HCT116 (cell line): ENCODE results near the gene MLX. TPM values are rescaled to one million over a fixed set of nuclear protein-coding genes. Genes with fewer than 3 reads are reported as not detected.

Source experiments
- ATAC-seq: fragments of 200-7000 bp; cut with Tn5 transposase; 2 replicates; pipeline ENCODE4 v1.9.1; 2020; ENCODE audit warnings: mild to moderate bottlenecking, moderate library complexity
- BruUV-seq: library from RNA; stranded (reverse); fragments of 400-500 nt; replicated peaks from 2 replicates; lab custom pipeline; 2021; lab: Mats Ljungman, UMichigan
- CTCF ChIA-PET: fragments of 300-600 bp; sonication (Branson Sonifier 250); formaldehyde crosslinking; loops from one replicate; lab custom pipeline; 2021; ENCODE audit warnings: antibody characterized with exemption; lab: Charles Lee
- POLR2A ChIA-PET: fragments of 300-600, 350-600 bp; sonication (Branson Sonifier 250); formaldehyde crosslinking; loops from one replicate; lab custom pipeline; 2021; ENCODE audit warnings: antibody characterized with exemption; lab: Charles Lee
- RAD21 ChIA-PET, 2 experiments: fragments of 300-600 bp; sonication (Branson Sonifier 250); formaldehyde crosslinking; loops; one replicate each; lab custom pipeline; 2023; ENCODE audit warnings: low total read pairs in 2 of 2; ENCODE audit not compliant: uncharacterized antibody in 2 of 2, unreplicated experiment in 2 of 2, low non-redundant PET in 1 of 2; lab: Charles Lee
- DNase-seq: peaks from one replicate; pipeline ENCODE4 v3.0.0-alpha.2; 2010; ENCODE audit warnings: low read depth, low spot score
- H2AFZ ChIP-seq: fragments of 200-600 bp; shearing (Covaris generic), sonication (generic); 2 replicates; pipeline ENCODE4 v1.6.1; 2017; ENCODE audit warnings: low read depth, mixed run types, mixed read lengths, antibody characterized with exemption, low read length; ENCODE audit not compliant: poor library complexity, severe bottlenecking
- H3K27ac ChIP-seq: 2 replicates; pipeline ENCODE4 v1.5.1; 2012; ENCODE audit warnings: low read depth, low read length
- H3K27me3 ChIP-seq: fragments of 200-600 bp; sonication (generic); 2 replicates; pipeline ENCODE4 v1.6.1; 2016; ENCODE audit warnings: mixed run types, low read length, mixed read lengths; ENCODE audit not compliant: insufficient read depth
- H3K36me3 ChIP-seq, 2 experiments: fragments of 200-500 bp in 1 of 2; fragments of 200-600 bp in 1 of 2; sonication (Bioruptor generic) in 1 of 2; sonication (generic) in 1 of 2; 2 replicates each; pipeline versions ENCODE4 v1.5.1 to v1.6.1; 2014 to 2016; ENCODE audit warnings: low read length in 2 of 2, inconsistent platforms in 1 of 2, mixed read lengths in 1 of 2, mixed run types in 1 of 2; ENCODE audit not compliant: insufficient read depth in 2 of 2, control insufficient read depth in 1 of 2
- H3K4me1 ChIP-seq, 2 experiments: fragments of 200-600 bp in 1 of 2; sonication (generic) in 1 of 2; 2 replicates each; pipeline versions ENCODE4 v1.5.1 to v1.6.1; 2012 to 2017; ENCODE audit warnings: low read length in 2 of 2, inconsistent platforms in 1 of 2, mild to moderate bottlenecking in 1 of 2, mixed read lengths in 1 of 2, mixed run types in 1 of 2, moderate library complexity in 1 of 2; ENCODE audit not compliant: insufficient read depth in 2 of 2, control insufficient read depth in 1 of 2
- H3K4me2 ChIP-seq: fragments of 200-600 bp; sonication (generic); 2 replicates; pipeline ENCODE4 v1.6.1; 2017; ENCODE audit warnings: mixed run types, low read length, mixed read lengths
- H3K4me3 ChIP-seq, 2 experiments: fragments of 200-600 bp in 1 of 2; sonication (generic) in 1 of 2; replicated peaks in 1 of 2; 2 replicates each; pipeline ENCODE4 v1.5.1; 2011 to 2016; ENCODE audit warnings: low read length in 2 of 2, control low read depth in 1 of 2, low read depth in 1 of 2, mild to moderate bottlenecking in 1 of 2, mixed read lengths in 1 of 2, mixed run types in 1 of 2
- H3K79me2 ChIP-seq: fragments of 200-600 bp; sonication (generic); 2 replicates; pipeline ENCODE4 v1.6.1; 2017; ENCODE audit warnings: mild to moderate bottlenecking, mixed run types, low read length, moderate library complexity, mixed read lengths; ENCODE audit not compliant: insufficient read depth
- H3K9ac ChIP-seq: fragments of 200-600 bp; sonication (generic); 2 replicates; pipeline ENCODE4 v1.6.1; 2016; ENCODE audit warnings: low read length, mixed read lengths
- H3K9me2 ChIP-seq: fragments of 200-600 bp; sonication (generic), shearing (Covaris generic); 2 replicates; pipeline ENCODE4 v1.6.1; 2017; ENCODE audit warnings: mixed run types, mild to moderate bottlenecking, moderate library complexity; ENCODE audit not compliant: insufficient read depth
- H3K9me3 ChIP-seq, 2 experiments: fragments of 200-500 bp in 1 of 2; fragments of 200-600 bp in 1 of 2; sonication (Bioruptor generic) in 1 of 2; sonication (generic) in 1 of 2; 2 replicates each; pipeline ENCODE4 v1.6.1; 2014 to 2017; ENCODE audit warnings: low read length in 2 of 2, mixed read lengths in 2 of 2, inconsistent platforms in 1 of 2, low read depth in 1 of 2, mild to moderate bottlenecking in 1 of 2, mixed run types in 1 of 2, moderate library complexity in 1 of 2; ENCODE audit not compliant: control insufficient read depth in 1 of 2, insufficient read depth in 1 of 2
- H4K20me1 ChIP-seq: fragments of 200-600 bp; sonication (generic), shearing (Covaris generic); 2 replicates; pipeline ENCODE4 v1.6.1; 2017; ENCODE audit warnings: mixed run types, mild to moderate bottlenecking, moderate library complexity; ENCODE audit not compliant: insufficient read depth
- CEBPB ChIP-seq: IDR thresholded peaks from 2 replicates; pipeline ENCODE4 v1.6.1; 2012; ENCODE audit warnings: low read depth
- EGR1 ChIP-seq: IDR thresholded peaks from 2 replicates; pipeline ENCODE4 v1.6.1; 2012; ENCODE audit warnings: low read depth
- ELF1 ChIP-seq: IDR thresholded peaks from 2 replicates; pipeline ENCODE4 v1.6.1; 2012; ENCODE audit warnings: low read depth, borderline replicate concordance
- EZH2 ChIP-seq: fragments of 200-600 bp; sonication (generic); IDR thresholded peaks from 2 replicates; pipeline ENCODE4 v1.6.1; 2017; ENCODE audit warnings: antibody characterized with exemption, mixed run types
- FOSL1 ChIP-seq: IDR thresholded peaks from 2 replicates; pipeline ENCODE4 v1.6.1; 2012; ENCODE audit warnings: low read depth
- MAX ChIP-seq: IDR thresholded peaks from 2 replicates; pipeline ENCODE4 v1.6.1; 2012
- RAD21 ChIP-seq: IDR thresholded peaks from 2 replicates; pipeline ENCODE4 v1.6.1; 2012; ENCODE audit warnings: low read depth, mild to moderate bottlenecking
- REST ChIP-seq: IDR thresholded peaks from 2 replicates; pipeline ENCODE4 v1.6.1; 2012; ENCODE audit warnings: low read depth
- SIN3A ChIP-seq: IDR thresholded peaks from 2 replicates; pipeline ENCODE4 v1.6.1; 2012; ENCODE audit warnings: low read depth
- SP1 ChIP-seq: IDR thresholded peaks from 2 replicates; pipeline ENCODE4 v1.6.1; 2012; ENCODE audit warnings: low read depth
- SRF ChIP-seq: IDR thresholded peaks from 2 replicates; pipeline ENCODE4 v1.6.1; 2012; ENCODE audit warnings: low read depth
- TCF7L2 ChIP-seq: IDR thresholded peaks from 2 replicates; pipeline ENCODE4 v1.7.0; 2011; ENCODE audit warnings: borderline replicate concordance, inconsistent platforms; ENCODE audit not compliant: insufficient read depth, insufficient read length; ENCODE audit errors: extremely low read depth
- YY1 ChIP-seq: IDR thresholded peaks from 2 replicates; pipeline ENCODE4 v1.6.1; 2011; ENCODE audit warnings: low read length, low read depth, moderate library complexity, mild to moderate bottlenecking; ENCODE audit not compliant: insufficient replicate concordance; ENCODE audit errors: extremely low read depth
- ZBTB33 ChIP-seq: IDR thresholded peaks from 2 replicates; pipeline ENCODE4 v1.6.1; 2011; ENCODE audit warnings: mild to moderate bottlenecking, low read length, moderate library complexity; ENCODE audit not compliant: insufficient replicate concordance; ENCODE audit errors: extremely low read depth
- ZFX ChIP-seq: fragments of 450-650 bp; IDR thresholded peaks from 2 replicates; pipeline ENCODE4 v1.6.1; 2017
- ZNF274 ChIP-seq: fragments of 200-500 bp; sonication (Bioruptor generic); IDR thresholded peaks from 2 replicates; pipeline ENCODE4 v1.6.1; 2014; ENCODE audit warnings: mild to moderate bottlenecking, low read depth, low read length, inconsistent platforms
- intact Hi-C: fragments of 100-400 bp; cut with micrococcal nuclease; formaldehyde crosslinking; loops from 2 replicates; pipeline ENCODE4 v1.10.0; 2022
- total RNA-seq: library from RNA; stranded (reverse); gene quantifications from one replicate; pipeline ENCODE4 v1.2.1, GENCODE V29; 2021; ENCODE audit not compliant: unreplicated experiment

Gene MLX
- total RNA-seq, 1 experiment from 2014 or later = 47.9 TPM

GRCh38 chr17:42584880-42585279, 18.0 kb downstream of the MLX start:
- DNase-seq = no peak
- no peak overlapping the region for H3K27ac ChIP-seq
- no peak overlapping the region for H2AFZ ChIP-seq
- POLR2A ChIA-PET = no interaction called here
- TF ChIP-seq REST (no peak), EGR1 (no peak), ZNF274 (no peak), MAX (no peak), FOSL1 (no peak), YY1 (no peak), SIN3A (no peak), SRF (no peak), ELF1 (no peak), SP1 (no peak), CEBPB (no peak), EZH2 (no peak), RAD21 (no peak), ZFX (no peak), TCF7L2 (no peak), ZBTB33 (no peak)
- H3K27me3 ChIP-seq = no peaks in the 10 kb centered on the region
- no peaks in the 10 kb centered on the region for H3K4me1 ChIP-seq
- RAD21 ChIA-PET = no interaction called here
- H4K20me1 ChIP-seq = no peaks in the 10 kb centered on the region
- H3K9me2 ChIP-seq = no peaks in the 10 kb centered on the region
- intact Hi-C loops = no loop called here
- no peak overlapping the region for H3K9ac ChIP-seq
- no TSS peak for BruUV-seq
- H3K4me2 ChIP-seq = no peak overlapping the region
- CTCF ChIA-PET = no interaction called here
- H3K9me3 ChIP-seq = no peaks in the 10 kb centered on the region
- no peak for ATAC-seq
- no peaks in the 10 kb centered on the region for H3K79me2 ChIP-seq
- peaks cover 23 to 34% of the 10 kb centered on the region in 2 experiments; a peak in 3 of 4 replicates for H3K36me3 ChIP-seq
- no peak overlapping the region for H3K4me3 ChIP-seq
